ENCODE measurements around the gene SPG21. TPM values are rescaled to one million over a fixed set of nuclear protein-coding genes. Genes with fewer than 3 reads are reported as not detected.

SPG21 gene
- total RNA-seq, 1 donor from 2014 or later = 61.4 TPM

DNA sequence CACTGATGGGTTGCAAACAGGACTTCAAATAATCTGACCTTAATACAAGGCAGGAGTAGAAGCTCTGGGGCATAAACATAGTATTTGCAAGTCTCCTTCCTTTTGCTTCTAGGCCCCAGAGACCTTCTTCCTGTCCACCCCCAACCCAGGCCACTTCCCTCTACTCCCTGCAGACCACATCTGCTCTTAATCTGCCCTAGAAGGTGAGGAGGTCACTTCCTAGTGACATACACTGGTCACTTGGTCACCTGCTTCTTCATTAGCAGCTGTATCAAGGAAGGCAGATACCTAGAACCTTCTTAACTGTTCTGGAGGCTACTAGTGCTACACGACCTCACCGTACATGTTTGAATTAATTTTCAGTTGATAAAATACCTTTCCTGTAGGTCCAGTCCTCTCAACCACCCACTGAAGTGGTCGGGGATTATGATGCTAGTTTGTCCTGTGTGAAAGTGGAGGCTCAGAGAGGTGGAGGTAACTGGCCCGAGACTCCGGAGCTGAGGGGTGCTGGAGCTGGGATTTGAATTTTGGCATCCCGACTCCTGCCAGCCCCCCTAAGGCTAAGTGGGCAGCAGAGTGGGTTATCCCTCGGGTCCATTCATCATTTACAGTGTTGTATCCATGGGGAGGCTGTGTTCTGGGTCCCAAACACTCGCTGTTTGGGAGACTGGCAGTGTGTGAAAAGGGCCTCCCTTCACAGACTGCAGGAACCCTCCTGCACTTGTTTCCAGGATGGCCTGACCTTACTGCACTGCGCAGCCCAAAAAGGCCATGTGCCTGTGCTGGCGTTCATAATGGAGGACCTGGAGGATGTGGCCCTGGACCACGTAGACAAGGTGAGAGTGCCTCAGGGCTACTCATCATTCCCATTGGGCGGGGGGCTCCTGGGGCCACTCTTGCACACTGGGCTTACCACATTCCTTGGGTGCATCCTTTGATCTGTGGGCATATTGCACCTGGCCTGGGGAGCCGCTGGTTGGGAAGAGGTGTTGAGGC, 64.1 kb downstream of the SPG21 start:
- Mint-ChIP-seq H3K4me3 (ENCODE audit: low read depth) (no peak overlapping the region), H3K36me3 (ENCODE audit: low read depth) (no peaks in the 10 kb centered on the region), H3K9me3 (no peaks in the 10 kb centered on the region), H3K27me3 (ENCODE audit: low read depth) (no peaks in the 10 kb centered on the region), H3K4me1 (ENCODE audit: low read depth) (peaks cover 6% of the 10 kb centered on the region), H3K27ac (no peak overlapping the region)
- no peak for DNase-seq (ENCODE audit: low spot score)
- intact Hi-C loops (cut with micrococcal nuclease) = no loop called here

DNA sequence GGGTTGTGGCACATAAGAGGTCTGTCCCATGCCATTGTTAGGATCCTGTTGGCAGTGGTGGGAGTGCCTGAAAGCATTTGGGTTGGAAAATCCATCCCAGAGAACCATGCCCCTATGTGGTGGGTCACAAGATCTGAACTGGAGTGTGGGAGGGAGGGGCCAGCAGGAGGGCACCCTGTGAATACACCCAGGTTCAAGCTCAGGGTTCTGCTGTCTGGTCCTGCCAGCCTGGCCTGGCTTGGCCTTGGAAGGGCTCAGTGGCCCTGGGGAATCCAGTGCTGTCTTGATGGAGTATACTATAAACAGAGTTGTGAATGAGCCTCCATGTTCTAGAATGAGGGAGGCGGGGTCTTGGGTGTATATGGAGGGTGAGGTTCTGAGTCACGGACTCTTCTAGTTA, 66.2 kb downstream of the SPG21 start:
- peaks cover 6% of the 10 kb centered on the region for H3K4me1 Mint-ChIP-seq (ENCODE audit: low read depth)

DNA sequence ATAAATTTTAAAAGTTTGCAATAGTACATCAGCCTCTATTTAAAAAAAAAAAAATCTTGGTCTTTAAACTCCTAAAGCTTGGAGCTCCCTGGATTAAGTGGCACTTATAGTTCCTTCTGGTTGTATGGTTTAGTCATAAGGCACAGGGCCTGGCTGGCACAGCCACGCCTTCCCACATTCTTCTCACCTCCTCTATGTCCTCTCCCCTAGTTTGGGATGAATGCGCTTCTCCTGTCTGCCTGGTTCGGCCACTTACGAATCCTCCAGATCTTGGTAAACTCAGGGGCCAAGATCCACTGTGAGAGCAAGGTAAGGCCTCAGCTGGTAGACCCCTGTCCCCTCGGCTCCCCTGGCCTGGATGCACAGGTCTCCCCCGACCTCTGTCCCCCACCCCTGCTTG, 68.0 kb downstream of the SPG21 start:
- Mint-ChIP-seq H3K9me3 (no peaks in the 10 kb centered on the region), H3K4me3 (ENCODE audit: low read depth) (no peak overlapping the region), H3K27ac (no peak overlapping the region), H3K4me1 (ENCODE audit: low read depth) (no peaks in the 10 kb centered on the region), H3K27me3 (ENCODE audit: low read depth) (peaks cover 4% of the 10 kb centered on the region), H3K36me3 (ENCODE audit: low read depth) (no peaks in the 10 kb centered on the region)
- DNase-seq (ENCODE audit: low spot score) = no peak
- intact Hi-C loops (cut with micrococcal nuclease) = no loop called here

More for the DNA sequence above, 66.2 kb downstream of the SPG21 start:
- H3K9me3 Mint-ChIP-seq = no peaks in the 10 kb centered on the region
- DNase-seq (ENCODE audit: low spot score) = no peak
- H3K4me3 Mint-ChIP-seq (ENCODE audit: low read depth) = no peak overlapping the region
- no peak overlapping the region for H3K27ac Mint-ChIP-seq
- peaks cover 4% of the 10 kb centered on the region for H3K27me3 Mint-ChIP-seq (ENCODE audit: low read depth)
- no peaks in the 10 kb centered on the region for H3K36me3 Mint-ChIP-seq (ENCODE audit: low read depth)
- intact Hi-C loops (cut with micrococcal nuclease) = no loop called here

DNA sequence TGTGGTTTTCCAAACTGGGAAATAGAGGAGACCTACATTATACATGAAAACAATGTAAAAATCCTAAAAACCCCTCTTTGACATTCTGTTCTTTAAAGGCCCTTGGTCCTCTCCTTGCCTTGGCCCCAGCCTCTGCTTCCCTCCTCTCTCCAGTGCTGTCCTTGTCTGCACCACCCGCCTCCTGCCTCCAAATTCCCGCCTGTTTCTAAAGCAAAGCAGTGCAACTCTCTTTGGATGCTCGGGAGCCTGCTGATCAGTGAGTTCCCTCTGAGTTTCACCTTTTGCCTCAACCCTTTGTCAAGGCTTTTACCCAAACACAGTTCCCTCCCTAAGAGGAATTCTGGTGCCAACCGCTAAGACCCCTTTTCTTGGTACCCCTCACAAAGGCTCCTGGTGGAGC, 70.0 kb downstream of the SPG21 start:
- Mint-ChIP-seq H3K27me3 (ENCODE audit: low read depth) (peaks cover 4% of the 10 kb centered on the region), H3K9me3 (no peaks in the 10 kb centered on the region), H3K4me1 (ENCODE audit: low read depth) (peaks cover 2% of the 10 kb centered on the region), H3K27ac (no peak overlapping the region), H3K4me3 (ENCODE audit: low read depth) (no peak overlapping the region), H3K36me3 (ENCODE audit: low read depth) (no peaks in the 10 kb centered on the region)
- DNase-seq (ENCODE audit: low spot score) = no peak
- intact Hi-C loops (cut with micrococcal nuclease) = no loop called here

DNA sequence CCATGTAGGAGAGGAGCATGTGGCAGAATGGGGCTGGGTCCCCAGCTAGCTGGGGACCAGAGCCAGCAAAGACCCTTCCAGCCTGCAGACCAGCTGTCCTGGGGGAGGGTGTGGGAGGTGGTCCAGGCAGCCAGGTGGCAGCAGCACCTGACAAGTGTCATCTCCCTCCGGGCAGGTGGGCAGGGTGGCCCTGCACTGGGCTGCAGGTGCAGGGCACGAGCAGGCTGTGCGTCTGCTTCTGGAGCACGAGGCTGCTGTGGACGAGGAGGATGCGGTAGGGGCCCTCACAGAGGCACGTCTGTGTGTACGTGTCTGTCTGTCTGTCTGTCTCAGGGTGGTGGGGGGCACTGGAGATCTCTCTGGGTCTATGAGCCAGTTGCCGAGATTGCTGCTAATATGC, 72.5 kb downstream of the SPG21 start:
- DNase-seq (ENCODE audit: low spot score) = no peak
- Mint-ChIP-seq H3K27ac (no peak overlapping the region), H3K9me3 (no peaks in the 10 kb centered on the region), H3K36me3 (ENCODE audit: low read depth) (no peaks in the 10 kb centered on the region), H3K4me3 (ENCODE audit: low read depth) (no peak overlapping the region), H3K27me3 (ENCODE audit: low read depth) (peaks cover 6% of the 10 kb centered on the region), H3K4me1 (ENCODE audit: low read depth) (peaks cover 2% of the 10 kb centered on the region)
- intact Hi-C loops (cut with micrococcal nuclease) = no loop called here

DNA sequence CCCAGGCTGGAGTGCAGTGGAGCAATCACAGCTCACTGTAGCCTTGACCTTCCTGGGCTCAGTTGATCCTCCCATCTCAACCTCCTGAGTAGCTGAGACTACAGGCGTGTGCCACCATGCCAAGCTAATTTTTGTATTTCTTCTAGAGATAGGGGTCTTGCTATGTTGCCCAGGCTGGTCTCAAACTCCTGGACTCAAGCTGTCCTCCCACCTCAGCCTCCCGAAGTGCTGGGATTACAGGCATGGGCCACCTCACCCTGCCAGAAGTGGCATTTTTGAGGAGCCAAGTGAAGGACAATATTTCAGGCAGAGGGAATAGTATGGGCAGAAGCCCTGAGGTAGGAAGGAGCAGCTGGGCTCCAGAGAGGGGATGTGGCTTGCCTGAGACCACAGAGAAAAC, 73.3 kb downstream of the SPG21 start:
- Mint-ChIP-seq H3K4me1 (ENCODE audit: low read depth) (peaks cover 4% of the 10 kb centered on the region), H3K9me3 (no peaks in the 10 kb centered on the region), H3K36me3 (ENCODE audit: low read depth) (no peaks in the 10 kb centered on the region), H3K4me3 (ENCODE audit: low read depth) (no peak overlapping the region), H3K27ac (no peak overlapping the region), H3K27me3 (ENCODE audit: low read depth) (peaks cover 8% of the 10 kb centered on the region)
- intact Hi-C loops (cut with micrococcal nuclease) = no loop called here
- DNase-seq (ENCODE audit: low spot score) = no peak

DNA sequence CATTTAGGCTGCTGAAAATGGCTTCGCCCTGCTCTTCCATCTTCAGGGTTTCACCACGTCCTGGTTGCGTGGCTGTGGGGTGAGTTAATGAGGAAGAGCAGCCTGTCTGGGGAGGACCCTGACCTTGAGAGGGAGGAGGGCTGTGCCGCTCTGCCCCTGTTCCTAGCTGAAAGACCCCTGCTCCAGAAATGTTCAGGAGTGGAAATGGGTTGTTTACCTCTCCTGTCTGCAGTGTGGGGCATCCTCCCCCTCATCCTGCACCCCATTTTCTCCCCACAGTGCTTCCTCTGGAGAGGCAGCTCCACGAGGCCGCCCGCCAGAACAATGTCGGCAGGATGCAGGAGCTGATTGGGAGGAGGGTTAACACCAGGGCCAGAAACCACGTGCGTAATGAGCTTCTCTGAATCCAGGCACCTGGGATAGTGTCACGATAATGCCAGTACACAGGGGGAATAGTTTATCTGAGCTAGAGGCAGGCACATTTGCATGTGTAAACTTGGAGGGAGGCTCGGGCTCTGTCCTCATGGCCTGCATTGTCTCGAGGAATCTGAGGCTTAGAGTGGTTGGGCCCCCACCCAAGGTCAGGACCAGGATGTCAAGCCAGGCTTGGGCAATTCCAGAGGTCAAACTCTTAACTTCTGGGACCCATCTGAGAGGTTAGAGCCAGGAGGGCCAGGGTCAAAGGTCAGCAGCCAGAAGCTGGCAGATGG, 74.0 kb downstream of the SPG21 start:
- intact Hi-C loops (cut with micrococcal nuclease) = no loop called here
- Mint-ChIP-seq H3K4me1 (ENCODE audit: low read depth) (peaks cover 10% of the 10 kb centered on the region), H3K27ac (no peak overlapping the region), H3K9me3 (no peaks in the 10 kb centered on the region), H3K36me3 (ENCODE audit: low read depth) (no peaks in the 10 kb centered on the region), H3K27me3 (ENCODE audit: low read depth) (peaks cover 14% of the 10 kb centered on the region), H3K4me3 (ENCODE audit: low read depth) (no peak overlapping the region)
- DNase-seq (ENCODE audit: low spot score) = no peak

Other genes with a start within 250 kb of the SPG21 start
- 0.09 TPM in 2 replicates for gene RBPMS2, start 214.3 kb downstream of the SPG21 start, total RNA-seq
- 28.1 and 29.2 TPM in 2 replicates for gene PIF1, start 164.3 kb downstream of the SPG21 start, total RNA-seq
- gene PLEKHO2, start 148.0 kb downstream of the SPG21 start, total RNA-seq = 15.3 and 17.0 TPM in 2 replicates
- 2.2 and 2.5 TPM in 2 replicates for gene ANKDD1A, start 78.0 kb downstream of the SPG21 start, total RNA-seq
- gene MTFMT, start 39.7 kb upstream of the SPG21 start, total RNA-seq = 22.7 and 23.4 TPM in 2 replicates
- not detected in 2 replicates for gene SLC51B, start 55.5 kb upstream of the SPG21 start, total RNA-seq
- gene RASL12, start 78.1 kb upstream of the SPG21 start, total RNA-seq = not detected in 2 replicates
- gene KBTBD13, start 86.8 kb upstream of the SPG21 start, total RNA-seq = not detected in 2 replicates
- gene UBAP1L, start 125.3 kb upstream of the SPG21 start, total RNA-seq = 6.0 and 6.3 TPM in 2 replicates
- 51.9 and 68.4 TPM in 2 replicates for gene PDCD7, start 143.9 kb upstream of the SPG21 start, total RNA-seq
- 53.5 and 59.2 TPM in 2 replicates for gene CLPX, start 195.4 kb upstream of the SPG21 start, total RNA-seq
- gene CILP, start 221.6 kb upstream of the SPG21 start, total RNA-seq = 0.05 TPM in 1 of 2 replicates, not detected in the other